ENCODE data around the gene ATP2A1. TPM values are rescaled to one million over a fixed set of nuclear protein-coding genes. Genes with fewer than 3 reads are reported as not detected.

Gene ATP2A1
- total and polyA plus RNA-seq, 2 of the 8 experiments (the other 6 are each of a cell fraction or from before 2014, with no cell fraction given) = 1.7 to 2.4 TPM

DNA sequence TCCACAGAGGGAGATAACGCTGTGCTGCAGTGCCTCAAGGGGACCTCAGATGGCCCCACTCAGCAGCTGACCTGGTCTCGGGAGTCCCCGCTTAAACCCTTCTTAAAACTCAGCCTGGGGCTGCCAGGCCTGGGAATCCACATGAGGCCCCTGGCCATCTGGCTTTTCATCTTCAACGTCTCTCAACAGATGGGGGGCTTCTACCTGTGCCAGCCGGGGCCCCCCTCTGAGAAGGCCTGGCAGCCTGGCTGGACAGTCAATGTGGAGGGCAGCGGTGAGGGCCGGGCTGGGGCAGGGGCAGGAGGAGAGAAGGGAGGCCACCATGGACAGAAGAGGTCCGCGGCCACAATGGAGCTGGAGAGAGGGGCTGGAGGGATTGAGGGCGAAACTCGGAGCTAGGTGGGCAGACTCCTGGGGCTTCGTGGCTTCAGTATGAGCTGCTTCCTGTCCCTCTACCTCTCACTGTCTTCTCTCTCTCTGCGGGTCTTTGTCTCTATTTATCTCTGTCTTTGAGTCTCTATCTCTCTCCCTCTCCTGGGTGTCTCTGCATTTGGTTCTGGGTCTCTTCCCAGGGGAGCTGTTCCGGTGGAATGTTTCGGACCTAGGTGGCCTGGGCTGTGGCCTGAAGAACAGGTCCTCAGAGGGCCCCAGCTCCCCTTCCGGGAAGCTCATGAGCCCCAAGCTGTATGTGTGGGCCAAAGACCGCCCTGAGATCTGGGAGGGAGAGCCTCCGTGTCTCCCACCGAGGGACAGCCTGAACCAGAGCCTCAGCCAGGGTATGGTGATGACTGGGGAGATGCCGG is 54.3 kb downstream of the ATP2A1 start:
- POLR2A ChIA-PET (ENCODE audit: partially characterized antibody) = interaction anchor here (0.8 to 2.2 kb wide), 5 partner anchors 9 to 69 kb away, joined by 3 to 12 read pairs (median 4); partner anchors contain the start of genes NFATC2IP, RABEP2 and SPNS1
- H2AK5ac ChIP-seq (ENCODE audit: low read depth, low read length) = no peak overlapping the region
- H2BK20ac ChIP-seq (ENCODE audit: low read length) = no peak overlapping the region
- no peak for TF ChIP-seq CBX5 (IDR thresholded peaks at IDR 0.05; ENCODE audit: low read depth, low read length)
- no peak for TF ChIP-seq TAF1 (IDR thresholded peaks at IDR 0.05; ENCODE audit: low read depth, low read length)
- no peak for TF ChIP-seq MAFK (IDR thresholded peaks at IDR 0.05; ENCODE audit: low read depth, low read length)
- TF ChIP-seq POLR2A (IDR thresholded peaks at IDR 0.05; ENCODE audit: control extremely low read depth in 1 of 2, low read depth in 2 of 2, low read length in 2 of 2) = no peak
- TF ChIP-seq NRF1 (IDR thresholded peaks at IDR 0.05; ENCODE audit: low read depth, low read length) = no peak
- TF ChIP-seq, protein P1, sequence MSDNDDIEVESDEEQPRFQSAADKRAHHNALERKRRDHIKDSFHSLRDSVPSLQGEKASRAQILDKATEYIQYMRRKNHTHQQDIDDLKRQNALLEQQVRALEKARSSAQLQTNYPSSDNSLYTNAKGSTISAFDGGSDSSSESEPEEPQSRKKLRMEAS (IDR thresholded peaks at IDR 0.05) = no peak
- TF ChIP-seq EGR1 (IDR thresholded peaks at IDR 0.05; ENCODE audit: borderline replicate concordance, low read depth, low read length) = no peak
- TF ChIP-seq, protein P2, sequence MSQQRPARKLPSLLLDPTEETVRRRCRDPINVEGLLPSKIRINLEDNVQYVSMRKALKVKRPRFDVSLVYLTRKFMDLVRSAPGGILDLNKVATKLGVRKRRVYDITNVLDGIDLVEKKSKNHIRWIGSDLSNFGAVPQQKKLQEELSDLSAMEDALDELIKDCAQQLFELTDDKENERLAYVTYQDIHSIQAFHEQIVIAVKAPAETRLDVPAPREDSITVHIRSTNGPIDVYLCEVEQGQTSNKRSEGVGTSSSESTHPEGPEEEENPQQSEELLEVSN (IDR thresholded peaks at IDR 0.05) = no peak
- TF ChIP-seq KDM4A (IDR thresholded peaks at IDR 0.05; ENCODE audit: low read depth, low read length, severe bottlenecking) = no peak

More for the DNA sequence above, 54.3 kb downstream of the ATP2A1 start:
- no peaks in the 10 kb centered on the region for H4K20me1 ChIP-seq (replicated peaks in 1 of 2; ENCODE audit: control insufficient read depth in 1 of 2, insufficient read depth in 2 of 2, low read length in 2 of 2)
- H4K8ac ChIP-seq (ENCODE audit: extremely low read depth, insufficient read depth, low read length) = no peak overlapping the region
- no peaks in the 10 kb centered on the region for H3K79me1 ChIP-seq (ENCODE audit: low read depth, low read length)
- H3K4ac ChIP-seq (replicated peaks; ENCODE audit: insufficient read length, low read depth, low read length) = no peak overlapping the region
- H4K5ac ChIP-seq (ENCODE audit: insufficient read length, low read depth, low read length) = no peak overlapping the region
- FAIRE-seq (no peak), DNase-seq (ENCODE audit: low read depth in 1 of 2, low spot score in 2 of 2) (no peak)
- no peak overlapping the region for H2BK120ac ChIP-seq (replicated peaks; ENCODE audit: low read depth, low read length)
- no peak overlapping the region for H3K4me3 ChIP-seq (ENCODE audit: extremely low read depth in 1 of 4, insufficient read depth in 2 of 4, low read depth in 3 of 4, low read length in 4 of 4)
- H3K79me2 ChIP-seq (ENCODE audit: control insufficient read depth in 1 of 2, insufficient read depth in 2 of 2, low read length in 2 of 2) = no peaks in the 10 kb centered on the region
- no peaks in the 10 kb centered on the region for H3K9me3 ChIP-seq (ENCODE audit: insufficient read depth in 2 of 2, low read depth in 1 of 2, low read length in 1 of 2)
- CTCF ChIA-PET (ENCODE audit: partially characterized antibody) = interaction anchor here (0.6 to 3.6 kb wide), 7 partner anchors 9 to 62 kb away, joined by 3 to 32 read pairs (median 3); no protein-coding TSS in a partner anchor
- no peaks in the 10 kb centered on the region for H3K36me3 ChIP-seq (ENCODE audit: control insufficient read depth in 2 of 4, insufficient read depth in 4 of 4, low read length in 3 of 4)
- H3K14ac ChIP-seq (ENCODE audit: insufficient read length) = no peak overlapping the region
- no peaks in the 10 kb centered on the region for H3K27me3 ChIP-seq (replicated peaks in 1 of 4; ENCODE audit: control insufficient read depth in 3 of 4, extremely low read depth in 1 of 4, insufficient read depth in 3 of 4, low read length in 3 of 4)
- H3K4me2 ChIP-seq (ENCODE audit: insufficient read depth in 1 of 2, low read depth in 2 of 2, low read length in 2 of 2) = no peak overlapping the region
- H3K56ac ChIP-seq (replicated peaks; ENCODE audit: insufficient read length, low read depth, low read length) = no peak overlapping the region
- H3K4me1 ChIP-seq (replicated peaks in 1 of 4; ENCODE audit: control insufficient read depth in 3 of 4, insufficient read depth in 4 of 4, low read length in 3 of 4) = no peaks in the 10 kb centered on the region; a peak in 1 of 7 replicates
- H2BK5ac ChIP-seq (ENCODE audit: low read depth, low read length) = no peak overlapping the region
- H4K91ac ChIP-seq (replicated peaks; ENCODE audit: insufficient read length, low read length) = no peak overlapping the region
- no peak overlapping the region for H3K27ac ChIP-seq (ENCODE audit: low read depth, low read length)
- WGBS, 2 experiments (ENCODE audit: extremely low coverage in 1 of 2, insufficient coverage in 1 of 2, insufficient read length in 1 of 2, insufficient replicate concordance in 2 of 2, low coverage in 1 of 2, low lambda C conversion rate in 2 of 2, missing lambda C conversion rate in 1 of 2) = 88% methylated on average over 16 of the region's 20 CpGs; no CpG with 5 or more reads in 1 of the 2 experiments
- H2BK12ac ChIP-seq (ENCODE audit: low read depth, low read length) = no peak overlapping the region
- H2BK15ac ChIP-seq (ENCODE audit: low read length) = no peak overlapping the region
- H3K18ac ChIP-seq (ENCODE audit: extremely low read depth, low read length) = no peak overlapping the region
- H2AFZ ChIP-seq (ENCODE audit: low read length) = no peak overlapping the region
- H3K23me2 ChIP-seq (ENCODE audit: low read depth, low read length) = peaks cover 2% of the 10 kb centered on the region; the same call in 1 of the 2 replicates
- no peak overlapping the region for H3K23ac ChIP-seq (ENCODE audit: insufficient read length)
- H3K9ac ChIP-seq (replicated peaks in 1 of 4; ENCODE audit: extremely low read depth in 1 of 4, low read depth in 3 of 4, low read length in 3 of 4) = no peak overlapping the region

Data from H1 (cell line).